Measurements from ENCODE around the gene OSBPL3. TPM values are rescaled to one million over a fixed set of nuclear protein-coding genes. Genes with fewer than 3 reads are reported as not detected.

OSBPL3 gene
- polyA plus RNA-seq, 1 donor from 2014 or later = 0.26 TPM

DNA sequence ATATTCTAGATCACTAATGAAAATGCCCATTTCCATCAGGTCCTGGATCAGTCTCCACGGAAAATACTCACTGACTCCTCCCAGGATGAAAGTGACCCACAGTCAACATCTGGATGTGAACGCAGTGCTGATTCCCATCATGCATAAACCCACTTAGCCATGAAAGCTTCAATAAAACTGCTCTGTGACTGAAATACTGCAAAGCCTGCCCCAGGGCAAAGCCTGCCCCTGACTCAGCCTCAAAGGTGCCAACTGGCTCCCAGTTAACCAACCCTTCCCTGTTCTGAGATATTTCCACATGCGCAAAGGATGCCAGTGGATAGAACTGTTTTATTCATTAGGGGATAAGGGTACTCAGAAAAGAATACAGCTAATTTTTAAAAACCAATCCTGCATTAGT is 24.0 kb downstream of the OSBPL3 start:
- no peak overlapping the region for H3K9ac ChIP-seq (ENCODE audit: low read length)
- no peak overlapping the region for H3K4me3 ChIP-seq (ENCODE audit: low read length)
- TF ChIP-seq SMC3 (conservative IDR thresholded peaks at IDR 0.05; ENCODE audit: poor library complexity) (no peak), EZH2 (IDR thresholded peaks at IDR 0.05; ENCODE audit: borderline replicate concordance, insufficient read depth, low read length, poor library complexity, severe bottlenecking) (no peak), TAF1 (IDR thresholded peaks at IDR 0.05; ENCODE audit: low read depth) (no peak), EP300 (conservative IDR thresholded peaks at IDR 0.05; ENCODE audit: poor library complexity, severe bottlenecking) (no peak), REST (IDR thresholded peaks at IDR 0.05; ENCODE audit: borderline replicate concordance) (no peak), POLR2AphosphoS5 (IDR thresholded peaks at IDR 0.05) (no peak), RAD21 (conservative IDR thresholded peaks at IDR 0.05) (no peak), MXI1 (conservative IDR thresholded peaks at IDR 0.05; ENCODE audit: poor library complexity, severe bottlenecking) (no peak)
- TF ChIP-seq, protein P1, sequence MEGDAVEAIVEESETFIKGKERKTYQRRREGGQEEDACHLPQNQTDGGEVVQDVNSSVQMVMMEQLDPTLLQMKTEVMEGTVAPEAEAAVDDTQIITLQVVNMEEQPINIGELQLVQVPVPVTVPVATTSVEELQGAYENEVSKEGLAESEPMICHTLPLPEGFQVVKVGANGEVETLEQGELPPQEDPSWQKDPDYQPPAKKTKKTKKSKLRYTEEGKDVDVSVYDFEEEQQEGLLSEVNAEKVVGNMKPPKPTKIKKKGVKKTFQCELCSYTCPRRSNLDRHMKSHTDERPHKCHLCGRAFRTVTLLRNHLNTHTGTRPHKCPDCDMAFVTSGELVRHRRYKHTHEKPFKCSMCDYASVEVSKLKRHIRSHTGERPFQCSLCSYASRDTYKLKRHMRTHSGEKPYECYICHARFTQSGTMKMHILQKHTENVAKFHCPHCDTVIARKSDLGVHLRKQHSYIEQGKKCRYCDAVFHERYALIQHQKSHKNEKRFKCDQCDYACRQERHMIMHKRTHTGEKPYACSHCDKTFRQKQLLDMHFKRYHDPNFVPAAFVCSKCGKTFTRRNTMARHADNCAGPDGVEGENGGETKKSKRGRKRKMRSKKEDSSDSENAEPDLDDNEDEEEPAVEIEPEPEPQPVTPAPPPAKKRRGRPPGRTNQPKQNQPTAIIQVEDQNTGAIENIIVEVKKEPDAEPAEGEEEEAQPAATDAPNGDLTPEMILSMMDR (IDR thresholded peaks at IDR 0.05; ENCODE audit: poor library complexity, severe bottlenecking) = no peak
- no peaks in the 10 kb centered on the region for H3K27me3 ChIP-seq (ENCODE audit: insufficient read depth, low read depth, low read length)
- no peak overlapping the region for H3K4me2 ChIP-seq (ENCODE audit: low read length)
- no peaks in the 10 kb centered on the region for H4K20me1 ChIP-seq (ENCODE audit: insufficient read depth)
- H3K36me3 ChIP-seq (ENCODE audit: insufficient read depth, low read length) = no peaks in the 10 kb centered on the region
- H3K79me2 ChIP-seq (replicated peaks; ENCODE audit: insufficient read depth, low read length) = no peaks in the 10 kb centered on the region
- no peaks in the 10 kb centered on the region for H3K9me2 ChIP-seq (ENCODE audit: insufficient read depth, low read length)
- no peaks in the 10 kb centered on the region for H3K9me3 ChIP-seq (ENCODE audit: low read length)
- no peak overlapping the region for H2AFZ ChIP-seq (ENCODE audit: low read depth, low read length)
- H3F3A ChIP-seq (ENCODE audit: insufficient read depth, low read length, poor library complexity, severe bottlenecking) = no peaks in the 10 kb centered on the region
- H3K27ac ChIP-seq (ENCODE audit: low read length) = no peak overlapping the region

GRCh38 chr7:24955313-24955712 is 24.7 kb downstream of the OSBPL3 start:
- H3K27me3 ChIP-seq (ENCODE audit: insufficient read depth, low read depth, low read length) = no peaks in the 10 kb centered on the region
- H3K36me3 ChIP-seq (ENCODE audit: insufficient read depth, low read length) = no peaks in the 10 kb centered on the region
- no peak overlapping the region for H3K9ac ChIP-seq (ENCODE audit: low read length)
- no peaks in the 10 kb centered on the region for H3K9me3 ChIP-seq (ENCODE audit: low read length)
- no peaks in the 10 kb centered on the region for H3K79me2 ChIP-seq (replicated peaks; ENCODE audit: insufficient read depth, low read length)
- no peak overlapping the region for H3K4me3 ChIP-seq (ENCODE audit: low read length)
- H4K20me1 ChIP-seq (ENCODE audit: insufficient read depth) = no peaks in the 10 kb centered on the region
- TF ChIP-seq EZH2 (IDR thresholded peaks at IDR 0.05; ENCODE audit: borderline replicate concordance, insufficient read depth, low read length, poor library complexity, severe bottlenecking) (no peak), MXI1 (conservative IDR thresholded peaks at IDR 0.05; ENCODE audit: poor library complexity, severe bottlenecking) (no peak), SMC3 (conservative IDR thresholded peaks at IDR 0.05; ENCODE audit: poor library complexity) (no peak), POLR2AphosphoS5 (IDR thresholded peaks at IDR 0.05) (no peak), EP300 (conservative IDR thresholded peaks at IDR 0.05; ENCODE audit: poor library complexity, severe bottlenecking) (no peak), TAF1 (IDR thresholded peaks at IDR 0.05; ENCODE audit: low read depth) (no peak), RAD21 (conservative IDR thresholded peaks at IDR 0.05) (no peak), REST (IDR thresholded peaks at IDR 0.05; ENCODE audit: borderline replicate concordance) (no peak)
- TF ChIP-seq, protein P1 (IDR thresholded peaks at IDR 0.05; ENCODE audit: poor library complexity, severe bottlenecking) = no peak
- H3K4me2 ChIP-seq (ENCODE audit: low read length) = no peak overlapping the region
- H3K27ac ChIP-seq (ENCODE audit: low read length) = no peak overlapping the region
- no peaks in the 10 kb centered on the region for H3F3A ChIP-seq (ENCODE audit: insufficient read depth, low read length, poor library complexity, severe bottlenecking)
- H3K9me2 ChIP-seq (ENCODE audit: insufficient read depth, low read length) = no peaks in the 10 kb centered on the region
- no peak overlapping the region for H2AFZ ChIP-seq (ENCODE audit: low read depth, low read length)

All from neural cell (in vitro differentiated cells).